ENCODE data around the gene TGM3.

Gene TGM3

DNA sequence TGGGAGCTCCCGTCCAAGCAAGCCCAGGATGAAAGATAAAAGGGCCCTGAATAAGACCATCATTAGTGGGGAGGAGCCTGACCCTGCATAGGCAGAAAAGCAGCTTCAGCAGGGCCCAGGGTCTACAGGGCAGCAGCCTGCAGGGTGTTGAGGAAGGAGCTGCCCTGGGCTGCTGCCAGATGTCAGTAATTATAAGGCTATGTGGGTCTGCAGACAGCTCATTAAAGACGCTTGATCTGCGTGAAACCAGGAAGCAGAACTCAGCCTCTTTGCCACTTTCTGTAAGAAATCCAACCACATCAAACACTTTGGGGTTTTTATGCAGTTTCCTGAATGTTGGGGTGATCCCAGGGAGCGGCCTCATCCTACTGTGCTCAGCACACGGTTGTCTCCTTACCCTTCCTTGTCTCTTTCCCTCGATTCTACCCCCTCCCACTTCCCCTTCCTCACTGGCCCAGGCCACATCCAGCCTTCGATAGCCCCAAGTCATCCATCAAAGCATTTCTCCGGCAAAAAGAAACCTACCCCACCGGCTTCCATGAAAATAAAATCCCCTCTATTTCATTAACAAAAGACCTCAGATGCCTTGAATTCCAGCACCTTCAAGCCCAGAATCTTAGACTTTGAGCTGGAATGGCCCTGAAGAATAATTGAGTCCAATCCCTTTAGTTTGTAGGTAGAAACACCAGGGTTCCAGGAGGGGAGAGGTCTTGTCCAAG, 83.9 kb downstream of the TGM3 start:
- DNase-seq (ENCODE audit: low read depth): no peak

DNA sequence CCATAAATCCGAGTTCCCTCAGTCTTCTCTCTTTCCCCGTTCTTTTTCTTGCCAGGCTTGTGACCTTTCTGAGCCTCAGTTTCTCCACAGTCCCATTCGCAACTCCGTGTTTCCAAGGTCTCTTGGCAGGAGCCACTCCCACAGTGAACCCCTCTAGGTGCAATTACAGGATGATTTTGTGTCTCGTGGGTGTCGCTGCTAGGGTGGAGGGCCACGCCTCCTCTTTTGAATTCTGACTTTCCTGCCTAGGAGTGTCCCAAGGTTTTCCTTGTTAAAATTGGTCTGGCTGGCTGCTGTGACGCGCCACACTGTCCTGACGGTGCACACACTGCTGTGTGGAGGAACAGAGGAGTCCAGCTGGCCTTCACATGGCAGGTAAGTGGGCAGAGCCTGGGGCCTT, 84.8 kb downstream of the TGM3 start, which contains the start of gene TGM6:
TGM6 (plus strand) TSS at position 301 of the 400 bp plus-strand sequence; CDS start at position 369, 68 bp downstream.
- DNase-seq (ENCODE audit: low read depth): no peak

DNA sequence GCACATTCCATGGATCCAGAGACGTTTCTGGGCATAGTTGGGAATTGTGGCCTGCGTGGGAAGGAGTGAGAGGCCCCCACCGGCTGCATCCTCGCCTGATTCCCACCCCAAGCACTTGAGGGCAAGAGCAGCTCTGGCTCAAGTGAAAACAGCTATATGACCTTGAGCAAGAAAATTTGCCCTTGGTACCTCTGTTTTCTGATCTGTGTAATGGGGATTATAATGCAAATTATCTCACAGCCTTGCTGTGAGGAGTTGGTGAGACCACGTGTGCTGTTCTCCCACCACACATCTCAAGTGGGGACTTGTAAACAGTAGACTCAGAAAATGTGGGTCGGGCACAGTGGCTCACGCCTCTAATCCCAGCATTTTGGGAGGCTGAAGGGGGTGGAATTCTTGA, 85.5 kb downstream of the TGM3 start:
- DNase-seq (ENCODE audit: low read depth): no peak

DNA sequence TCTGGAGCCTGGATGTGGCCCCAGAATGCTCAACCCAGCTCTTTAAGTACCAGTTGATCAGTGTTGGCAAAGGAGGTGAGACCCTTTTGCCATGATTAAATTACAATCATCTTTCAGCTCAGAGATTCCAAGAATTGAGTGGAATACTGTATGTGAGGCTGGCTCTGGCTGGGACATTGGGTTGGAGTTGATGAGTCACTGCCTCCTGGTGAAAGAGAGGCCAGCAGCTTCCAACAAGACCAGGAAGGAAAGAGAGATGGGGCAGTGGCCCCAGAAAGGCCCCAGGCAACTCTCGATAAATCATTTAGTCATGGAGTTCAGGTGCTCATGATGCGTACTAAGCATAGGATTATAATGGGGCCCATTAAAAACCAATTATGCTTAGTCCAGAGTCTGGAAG, 87.0 kb downstream of the TGM3 start:
- DNase-seq (ENCODE audit: low read depth): no peak

DNA sequence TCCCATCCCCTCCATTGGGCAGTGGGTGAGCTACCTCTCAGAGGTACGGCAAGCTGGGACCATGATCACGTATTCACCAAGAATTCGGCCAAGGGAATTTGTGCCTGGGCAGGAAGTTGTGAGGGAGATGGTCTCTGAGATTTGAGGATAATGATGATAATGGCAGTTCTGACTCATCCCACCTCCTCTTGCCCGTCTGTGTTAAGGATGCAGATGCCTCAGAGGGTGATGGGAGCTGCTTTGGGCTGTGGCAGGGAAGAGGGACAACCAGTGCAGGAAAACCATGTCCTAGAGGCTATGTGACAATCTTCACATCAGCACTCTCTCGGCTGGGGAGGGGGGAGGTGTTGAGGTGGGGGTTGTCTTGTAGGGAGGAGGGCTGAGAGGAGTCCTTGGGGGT, 89.2 kb downstream of the TGM3 start:
- DNase-seq (ENCODE audit: low read depth): no peak

DNA sequence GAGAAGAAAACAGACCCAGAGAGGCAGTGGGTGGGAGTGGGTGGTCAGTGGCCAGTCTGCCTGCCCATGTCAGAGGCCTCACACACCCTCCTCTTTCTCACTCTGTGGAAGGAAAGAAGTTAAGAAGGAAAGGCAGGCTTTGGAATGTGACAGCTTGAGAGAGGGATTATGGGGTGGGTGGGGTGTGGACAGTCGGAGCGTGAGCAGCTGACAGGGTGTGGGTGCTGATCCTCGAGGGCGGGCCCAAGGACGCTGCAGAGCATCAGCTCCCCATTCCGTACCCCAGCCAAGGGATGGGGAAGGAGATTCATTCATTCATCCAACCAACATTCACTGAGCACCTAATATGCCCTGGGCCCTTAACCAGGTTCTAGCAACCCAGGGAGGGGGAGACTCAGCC, 89.7 kb downstream of the TGM3 start:
- no peak for DNase-seq (ENCODE audit: low read depth)

DNA sequence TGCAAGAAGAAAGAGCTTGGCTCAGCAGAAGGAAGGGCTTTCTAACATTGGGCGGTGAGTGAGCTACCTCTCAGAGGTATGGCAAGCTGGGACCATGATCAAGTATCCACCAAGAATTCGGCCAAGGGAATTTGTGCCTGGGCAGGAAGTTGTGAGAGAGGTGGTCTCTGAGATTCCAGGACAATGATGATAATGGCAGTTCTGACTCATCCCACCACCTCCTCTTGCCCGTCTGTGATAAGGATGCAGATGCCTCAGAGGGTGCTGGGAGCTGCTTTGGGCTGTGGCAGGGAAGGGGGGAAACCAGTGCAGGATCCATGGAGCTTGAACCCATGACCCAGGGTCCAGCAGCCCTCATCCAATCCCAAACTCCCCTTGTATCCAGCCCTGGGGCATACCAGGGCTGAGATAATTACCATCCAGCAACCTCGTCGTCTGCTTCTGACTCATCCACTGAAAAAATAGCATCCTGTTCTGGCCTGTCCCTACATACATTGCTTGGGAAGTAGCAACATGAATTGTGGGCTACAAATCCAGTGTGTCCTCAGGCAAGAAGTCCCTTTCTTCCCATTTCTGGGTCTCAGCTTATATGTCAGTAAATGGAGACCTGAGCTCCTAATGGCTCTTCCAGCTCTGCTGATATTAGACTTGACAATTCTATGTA, 90.8 kb downstream of the TGM3 start:
- no peak for DNase-seq (ENCODE audit: low read depth)

DNA sequence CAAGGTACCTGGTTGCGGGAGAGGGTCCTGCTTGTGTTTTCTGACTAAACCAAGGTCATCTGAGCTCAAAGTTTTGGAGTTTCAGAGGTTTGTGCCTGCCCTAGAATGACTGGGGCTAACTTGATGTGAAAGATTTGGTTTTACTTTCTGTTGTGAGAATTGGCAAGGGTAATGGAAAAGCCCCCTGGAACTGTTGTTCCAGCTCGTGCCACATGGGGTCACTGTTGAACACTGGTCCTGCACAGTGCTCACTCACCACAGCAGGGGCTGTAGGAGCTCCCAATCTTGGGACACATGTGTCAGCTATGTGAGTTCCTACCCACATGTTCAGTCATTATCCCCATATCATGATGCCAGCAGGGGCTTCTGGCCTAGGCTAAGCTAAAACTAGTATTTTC, 91.4 kb downstream of the TGM3 start:
- DNase-seq (ENCODE audit: low read depth): peak; percentile 15

DNA sequence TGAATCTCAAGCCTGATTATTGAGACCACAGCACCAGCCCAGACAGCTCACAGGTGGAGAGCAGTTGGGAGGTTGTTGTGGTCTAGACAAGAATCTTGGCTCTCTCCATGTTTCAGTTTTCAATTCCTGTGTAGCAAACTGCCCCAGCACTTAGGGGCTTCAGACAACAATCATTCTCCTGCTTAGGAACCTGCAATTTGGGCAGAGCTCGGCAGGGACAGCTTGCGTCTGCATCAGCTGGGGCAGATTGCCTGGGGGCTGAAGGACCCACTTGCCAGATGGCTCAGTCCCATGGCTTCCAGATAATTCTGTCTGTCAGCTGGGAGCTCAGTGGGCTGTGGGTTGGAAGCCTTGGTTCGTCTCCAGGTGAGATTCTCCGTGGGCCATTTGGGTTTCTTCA, 91.8 kb downstream of the TGM3 start:
- DNase-seq (ENCODE audit: low read depth): no peak

Measured in activated gamma-delta T cell treated with anti-CD3 and anti-CD28 coated beads, Interleukin-2, amount 50 U/mL, for 16 hours (primary cell).